Measurements from ENCODE around the gene APC. TPM values are rescaled to one million over a fixed set of nuclear protein-coding genes. Genes with fewer than 3 reads are reported as not detected.

Gene APC
- total and polyA plus RNA-seq, 2 of the 13 experiments (the other 11 are each of a cell fraction or from before 2014, with no cell fraction given), result 6.1 to 19.0 TPM

GRCh38 chr5:112737463-112738190, at the start of gene APC (continued):
- TF ChIP-seq EP300 (IDR thresholded peaks at IDR 0.05; ENCODE audit: low read depth in 2 of 2, low read length in 2 of 2), result no peak
- no peak for TF ChIP-seq EP300 (CRISPR knock-in tag; IDR thresholded peaks at IDR 0.05; ENCODE audit: borderline replicate concordance)
- peak; percentile 83 for TF ChIP-seq MNT (IDR thresholded peaks at IDR 0.05)
- 0 out of 2 replicates have a peak, but pooled peaks have one; percentile 25 for TF ChIP-seq DZIP1 (CRISPR knock-in tag; IDR thresholded peaks at IDR 0.05)
- TF ChIP-seq MYPOP (CRISPR knock-in tag; IDR thresholded peaks at IDR 0.05), result peak; percentile 55; the same call in 1 of the 2 replicates
- TF ChIP-seq SALL1 (CRISPR knock-in tag; IDR thresholded peaks at IDR 0.05), result peak; percentile 55; the same call in 1 of the 2 replicates
